Measurements from ENCODE around the gene RFC1. TPM values are rescaled to one million over a fixed set of nuclear protein-coding genes. Genes with fewer than 3 reads are reported as not detected.

RFC1 gene
- polyA plus RNA-seq, 1 donor from 2014 or later: 20.7 TPM

DNA sequence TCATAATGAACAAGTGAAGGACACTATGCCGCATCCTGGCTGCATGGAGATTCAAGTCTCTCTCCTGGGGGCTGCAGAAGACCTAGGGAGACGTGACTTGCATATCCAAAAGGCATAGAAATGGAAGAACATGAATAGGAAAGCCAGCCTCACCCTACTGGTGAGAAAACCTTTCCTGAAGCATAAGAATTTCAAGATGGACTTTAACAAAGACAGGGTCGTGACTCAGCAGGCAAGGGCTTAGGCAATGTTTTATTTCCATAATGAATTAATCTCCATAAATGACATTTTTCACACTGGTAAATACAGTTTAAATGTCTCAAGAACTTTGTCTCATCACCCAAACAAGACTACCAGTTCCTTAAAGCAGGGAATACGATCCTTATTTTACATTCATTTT, 78.9 kb downstream of the RFC1 start:
- Histone ChIP-seq H3K79me2 (replicated peaks; ENCODE audit: insufficient read depth, low read length) (no peaks in the 10 kb centered on the region), H3K4me2 (ENCODE audit: low read length) (no peak overlapping the region), H3F3A (ENCODE audit: insufficient read depth, low read length, poor library complexity, severe bottlenecking) (no peaks in the 10 kb centered on the region), H3K27ac (ENCODE audit: low read length) (no peak overlapping the region), H3K9me3 (ENCODE audit: low read length) (no peaks in the 10 kb centered on the region), H3K36me3 (ENCODE audit: insufficient read depth, low read length) (no peaks in the 10 kb centered on the region), H2AFZ (ENCODE audit: low read depth, low read length) (no peak overlapping the region), H3K9ac (ENCODE audit: low read length) (no peak overlapping the region), H4K20me1 (ENCODE audit: insufficient read depth) (no peaks in the 10 kb centered on the region), H3K27me3 (ENCODE audit: insufficient read depth, low read depth, low read length) (no peaks in the 10 kb centered on the region), H3K9me2 (ENCODE audit: insufficient read depth, low read length) (no peaks in the 10 kb centered on the region), H3K4me3 (ENCODE audit: low read length) (no peak overlapping the region)
- no peak for TF ChIP-seq SMC3 (conservative IDR thresholded peaks at IDR 0.05; ENCODE audit: poor library complexity)
- TF ChIP-seq RAD21 (conservative IDR thresholded peaks at IDR 0.05): no peak
- TF ChIP-seq, protein P1, sequence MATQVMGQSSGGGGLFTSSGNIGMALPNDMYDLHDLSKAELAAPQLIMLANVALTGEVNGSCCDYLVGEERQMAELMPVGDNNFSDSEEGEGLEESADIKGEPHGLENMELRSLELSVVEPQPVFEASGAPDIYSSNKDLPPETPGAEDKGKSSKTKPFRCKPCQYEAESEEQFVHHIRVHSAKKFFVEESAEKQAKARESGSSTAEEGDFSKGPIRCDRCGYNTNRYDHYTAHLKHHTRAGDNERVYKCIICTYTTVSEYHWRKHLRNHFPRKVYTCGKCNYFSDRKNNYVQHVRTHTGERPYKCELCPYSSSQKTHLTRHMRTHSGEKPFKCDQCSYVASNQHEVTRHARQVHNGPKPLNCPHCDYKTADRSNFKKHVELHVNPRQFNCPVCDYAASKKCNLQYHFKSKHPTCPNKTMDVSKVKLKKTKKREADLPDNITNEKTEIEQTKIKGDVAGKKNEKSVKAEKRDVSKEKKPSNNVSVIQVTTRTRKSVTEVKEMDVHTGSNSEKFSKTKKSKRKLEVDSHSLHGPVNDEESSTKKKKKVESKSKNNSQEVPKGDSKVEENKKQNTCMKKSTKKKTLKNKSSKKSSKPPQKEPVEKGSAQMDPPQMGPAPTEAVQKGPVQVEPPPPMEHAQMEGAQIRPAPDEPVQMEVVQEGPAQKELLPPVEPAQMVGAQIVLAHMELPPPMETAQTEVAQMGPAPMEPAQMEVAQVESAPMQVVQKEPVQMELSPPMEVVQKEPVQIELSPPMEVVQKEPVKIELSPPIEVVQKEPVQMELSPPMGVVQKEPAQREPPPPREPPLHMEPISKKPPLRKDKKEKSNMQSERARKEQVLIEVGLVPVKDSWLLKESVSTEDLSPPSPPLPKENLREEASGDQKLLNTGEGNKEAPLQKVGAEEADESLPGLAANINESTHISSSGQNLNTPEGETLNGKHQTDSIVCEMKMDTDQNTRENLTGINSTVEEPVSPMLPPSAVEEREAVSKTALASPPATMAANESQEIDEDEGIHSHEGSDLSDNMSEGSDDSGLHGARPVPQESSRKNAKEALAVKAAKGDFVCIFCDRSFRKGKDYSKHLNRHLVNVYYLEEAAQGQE (IDR thresholded peaks at IDR 0.05; ENCODE audit: borderline replicate concordance): no peak
- TF ChIP-seq, protein P2, sequence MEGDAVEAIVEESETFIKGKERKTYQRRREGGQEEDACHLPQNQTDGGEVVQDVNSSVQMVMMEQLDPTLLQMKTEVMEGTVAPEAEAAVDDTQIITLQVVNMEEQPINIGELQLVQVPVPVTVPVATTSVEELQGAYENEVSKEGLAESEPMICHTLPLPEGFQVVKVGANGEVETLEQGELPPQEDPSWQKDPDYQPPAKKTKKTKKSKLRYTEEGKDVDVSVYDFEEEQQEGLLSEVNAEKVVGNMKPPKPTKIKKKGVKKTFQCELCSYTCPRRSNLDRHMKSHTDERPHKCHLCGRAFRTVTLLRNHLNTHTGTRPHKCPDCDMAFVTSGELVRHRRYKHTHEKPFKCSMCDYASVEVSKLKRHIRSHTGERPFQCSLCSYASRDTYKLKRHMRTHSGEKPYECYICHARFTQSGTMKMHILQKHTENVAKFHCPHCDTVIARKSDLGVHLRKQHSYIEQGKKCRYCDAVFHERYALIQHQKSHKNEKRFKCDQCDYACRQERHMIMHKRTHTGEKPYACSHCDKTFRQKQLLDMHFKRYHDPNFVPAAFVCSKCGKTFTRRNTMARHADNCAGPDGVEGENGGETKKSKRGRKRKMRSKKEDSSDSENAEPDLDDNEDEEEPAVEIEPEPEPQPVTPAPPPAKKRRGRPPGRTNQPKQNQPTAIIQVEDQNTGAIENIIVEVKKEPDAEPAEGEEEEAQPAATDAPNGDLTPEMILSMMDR (IDR thresholded peaks at IDR 0.05; ENCODE audit: poor library complexity, severe bottlenecking): no peak
- no peak for TF ChIP-seq EP300 (conservative IDR thresholded peaks at IDR 0.05; ENCODE audit: poor library complexity, severe bottlenecking)
- TF ChIP-seq TAF1 (IDR thresholded peaks at IDR 0.05; ENCODE audit: low read depth): no peak
- no peak for TF ChIP-seq EZH2 (IDR thresholded peaks at IDR 0.05; ENCODE audit: borderline replicate concordance, insufficient read depth, low read length, poor library complexity, severe bottlenecking)
- TF ChIP-seq MXI1 (conservative IDR thresholded peaks at IDR 0.05; ENCODE audit: poor library complexity, severe bottlenecking): no peak
- no peak for TF ChIP-seq POLR2AphosphoS5 (IDR thresholded peaks at IDR 0.05)

DNA sequence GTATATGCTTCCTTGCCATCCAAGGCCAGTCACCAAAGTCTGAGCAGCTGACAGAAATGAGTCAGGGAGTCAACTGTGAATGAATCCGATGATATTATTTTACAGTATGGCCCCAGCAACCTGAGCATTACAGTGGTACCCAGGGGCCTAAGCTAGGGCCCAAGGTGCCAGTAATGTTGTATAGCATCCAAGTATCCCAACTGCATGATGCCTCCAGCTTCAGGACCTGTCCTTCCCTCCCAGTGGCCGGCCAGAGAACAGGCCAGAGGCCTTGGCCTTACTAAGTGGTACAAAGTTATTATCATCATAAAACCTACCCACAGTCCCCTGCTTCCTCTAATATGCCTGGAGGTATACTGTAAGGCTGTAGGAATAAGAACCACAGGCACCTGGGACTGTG, 79.9 kb downstream of the RFC1 start:
- no peaks in the 10 kb centered on the region for H3F3A ChIP-seq (ENCODE audit: insufficient read depth, low read length, poor library complexity, severe bottlenecking)
- TF ChIP-seq EZH2 (IDR thresholded peaks at IDR 0.05; ENCODE audit: borderline replicate concordance, insufficient read depth, low read length, poor library complexity, severe bottlenecking) (no peak), POLR2AphosphoS5 (IDR thresholded peaks at IDR 0.05) (no peak), TAF1 (IDR thresholded peaks at IDR 0.05; ENCODE audit: low read depth) (no peak), EP300 (conservative IDR thresholded peaks at IDR 0.05; ENCODE audit: poor library complexity, severe bottlenecking) (no peak), RAD21 (conservative IDR thresholded peaks at IDR 0.05) (no peak), SMC3 (conservative IDR thresholded peaks at IDR 0.05; ENCODE audit: poor library complexity) (no peak), MXI1 (conservative IDR thresholded peaks at IDR 0.05; ENCODE audit: poor library complexity, severe bottlenecking) (no peak)
- TF ChIP-seq, protein P1 (IDR thresholded peaks at IDR 0.05; ENCODE audit: borderline replicate concordance): no peak
- TF ChIP-seq, protein P2 (IDR thresholded peaks at IDR 0.05; ENCODE audit: poor library complexity, severe bottlenecking): no peak
- H3K36me3 ChIP-seq (ENCODE audit: insufficient read depth, low read length): no peaks in the 10 kb centered on the region
- H4K20me1 ChIP-seq (ENCODE audit: insufficient read depth): no peaks in the 10 kb centered on the region
- no peaks in the 10 kb centered on the region for H3K79me2 ChIP-seq (replicated peaks; ENCODE audit: insufficient read depth, low read length)
- no peak overlapping the region for H3K4me3 ChIP-seq (ENCODE audit: low read length)
- no peak overlapping the region for H3K9ac ChIP-seq (ENCODE audit: low read length)
- no peak overlapping the region for H3K27ac ChIP-seq (ENCODE audit: low read length)
- no peak overlapping the region for H2AFZ ChIP-seq (ENCODE audit: low read depth, low read length)
- H3K9me3 ChIP-seq (ENCODE audit: low read length): no peaks in the 10 kb centered on the region
- no peak overlapping the region for H3K4me2 ChIP-seq (ENCODE audit: low read length)
- no peaks in the 10 kb centered on the region for H3K27me3 ChIP-seq (ENCODE audit: insufficient read depth, low read depth, low read length)
- no peaks in the 10 kb centered on the region for H3K9me2 ChIP-seq (ENCODE audit: insufficient read depth, low read length)

All from neural cell (in vitro differentiated cells).